Measurements from ENCODE around the gene FSIP1. TPM values are rescaled to one million over a fixed set of nuclear protein-coding genes. Genes with fewer than 3 reads are reported as not detected.
"Not testable (repeated sequence)": the region's sequence is repeated elsewhere in the genome, so short reads cannot be mapped to it uniquely, and the experiment has no call there.

Gene FSIP1
- 0.22 and 0.91 TPM in 2 replicates for total RNA-seq

- intact Hi-C loops (cut with micrococcal nuclease), result loop anchor here (1.0 to 10.0 kb wide), 12 partner anchors 142 to 1328 kb away; partner anchors contain the start of genes BMF, EIF2AK4, FAM98B and SRP14
Observed at GRCh38 chr15:39782441-39783138, at the start of gene FSIP1. TSS of gene FSIP1 (minus strand) at chr15:39782841. CDS start at chr15:39776524, 6,317 bp downstream.

- intact Hi-C loops (cut with micrococcal nuclease), result no loop called here
Observed at GRCh38 chr15:39830166-39830565, 47.5 kb upstream of the FSIP1 start.

- intact Hi-C loops (cut with micrococcal nuclease), result no loop called here
Observed at GRCh38 chr15:39828374-39828931, 45.8 kb upstream of the FSIP1 start.

GRCh38 chr15:39826975-39827374, 44.3 kb upstream of the FSIP1 start:
- intact Hi-C loops (cut with micrococcal nuclease), result no loop called here

- intact Hi-C loops (cut with micrococcal nuclease), result no loop called here
Observed at GRCh38 chr15:39823634-39824033, 41.0 kb upstream of the FSIP1 start.

- intact Hi-C loops (cut with micrococcal nuclease), result no loop called here
Observed at GRCh38 chr15:39820050-39820602, 37.5 kb upstream of the FSIP1 start.

- intact Hi-C loops (cut with micrococcal nuclease), result no loop called here
Observed at GRCh38 chr15:39819533-39819932, 36.9 kb upstream of the FSIP1 start.

- intact Hi-C loops (cut with micrococcal nuclease), result no loop called here
Observed at GRCh38 chr15:39817892-39818291, 35.3 kb upstream of the FSIP1 start.

- intact Hi-C loops (cut with micrococcal nuclease), result no loop called here
Observed at GRCh38 chr15:39814489-39814888, 31.8 kb upstream of the FSIP1 start.

GRCh38 chr15:39812651-39813050, 30.0 kb upstream of the FSIP1 start:
- intact Hi-C loops (cut with micrococcal nuclease), result not testable (repeated sequence)

- intact Hi-C loops (cut with micrococcal nuclease), result no loop called here
Observed at GRCh38 chr15:39808909-39809308, 26.3 kb upstream of the FSIP1 start.

GRCh38 chr15:39807791-39808190, 25.1 kb upstream of the FSIP1 start:
- intact Hi-C loops (cut with micrococcal nuclease), result no loop called here

- intact Hi-C loops (cut with micrococcal nuclease), result no loop called here
Observed at GRCh38 chr15:39804026-39804425, 21.4 kb upstream of the FSIP1 start.

GRCh38 chr15:39803016-39803415, 20.4 kb upstream of the FSIP1 start:
- intact Hi-C loops (cut with micrococcal nuclease), result no loop called here

- intact Hi-C loops (cut with micrococcal nuclease), result loop anchor here (1.0 kb wide), 1 partner anchor 74 kb away; no protein-coding TSS in a partner anchor
Observed at GRCh38 chr15:39801641-39802309, 19.1 kb upstream of the FSIP1 start.

- intact Hi-C loops (cut with micrococcal nuclease), result loop anchor here (1.0 kb wide), 1 partner anchor 17 kb away; no protein-coding TSS in a partner anchor
Observed at GRCh38 chr15:39799552-39800011, 16.9 kb upstream of the FSIP1 start.

GRCh38 chr15:39798382-39798781, 15.7 kb upstream of the FSIP1 start:
- intact Hi-C loops (cut with micrococcal nuclease), result no loop called here

- intact Hi-C loops (cut with micrococcal nuclease), result no loop called here
Observed at GRCh38 chr15:39797407-39797806, 14.8 kb upstream of the FSIP1 start.

GRCh38 chr15:39796601-39797000, 14.0 kb upstream of the FSIP1 start:
- intact Hi-C loops (cut with micrococcal nuclease), result no loop called here

GRCh38 chr15:39795486-39795885, 12.8 kb upstream of the FSIP1 start:
- intact Hi-C loops (cut with micrococcal nuclease), result no loop called here

GRCh38 chr15:39794954-39795353, 12.3 kb upstream of the FSIP1 start:
- intact Hi-C loops (cut with micrococcal nuclease), result no loop called here

GRCh38 chr15:39793923-39794322, 11.3 kb upstream of the FSIP1 start:
- intact Hi-C loops (cut with micrococcal nuclease), result no loop called here
